Measurements from ENCODE around the gene D2HGDH. TPM values are rescaled to one million over a fixed set of nuclear protein-coding genes. Genes with fewer than 3 reads are reported as not detected.

The D2HGDH gene
- total RNA-seq, 4 donors from 2014 or later = 12.5 to 21.8 (median 13.3) TPM

DNA sequence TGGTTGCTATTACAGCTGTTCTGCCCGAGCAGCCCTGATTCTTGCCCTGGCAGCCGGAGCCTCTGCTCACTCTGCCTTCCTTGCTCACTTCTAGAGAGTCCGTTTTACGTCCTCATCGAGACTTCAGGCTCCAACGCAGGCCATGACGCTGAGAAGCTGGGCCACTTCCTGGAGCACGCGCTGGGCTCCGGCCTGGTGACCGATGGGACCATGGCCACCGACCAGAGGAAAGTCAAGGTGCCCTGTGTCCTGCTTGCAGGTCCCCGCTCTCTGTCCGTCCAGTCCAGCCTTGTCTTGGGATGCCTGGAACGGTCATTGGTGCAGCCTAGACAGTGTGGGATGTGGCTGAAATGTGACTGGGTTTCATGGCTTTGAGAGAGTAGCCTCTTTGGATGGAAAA is 16.7 kb downstream of the D2HGDH start:
- no peak for ATAC-seq
- H3K36me3 ChIP-seq = peaks cover 0 to 98% of the 10 kb centered on the region in 2 donors
- 78 to 80% methylated on average over 7 to 10 of the region's 15 CpGs for WGBS, 2 donors (ENCODE audit: low coverage in 1 of 2)

DNA sequence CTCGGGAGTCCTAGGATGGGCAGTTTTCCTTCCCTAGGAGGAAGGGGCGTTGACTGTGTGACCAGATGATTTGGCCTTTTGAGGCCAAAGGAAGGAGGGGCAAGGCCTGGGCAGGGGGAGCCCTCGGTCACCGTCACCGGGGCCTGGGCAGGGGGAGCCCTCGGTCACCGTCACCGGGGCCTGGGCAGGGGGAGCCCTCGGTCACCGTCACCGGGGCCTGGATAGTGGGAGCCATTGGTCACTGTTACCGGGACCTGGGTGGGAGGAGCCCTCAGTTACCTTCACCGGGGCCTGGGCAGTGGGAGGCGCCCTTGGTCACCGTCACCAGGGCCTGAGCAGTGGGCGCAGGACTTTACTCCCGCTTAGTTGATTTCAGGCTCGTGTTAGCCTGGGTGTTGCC is 17.3 kb downstream of the D2HGDH start:
- Histone ChIP-seq H3K9me3 (no peaks in the 10 kb centered on the region), H3K4me1 (no peaks in the 10 kb centered on the region), H3K36me3 (peaks cover 0 to 98% of the 10 kb centered on the region in 2 donors), H3K27me3 (no peaks in the 10 kb centered on the region), H3K27ac (no peak overlapping the region), H3K4me3 (no peak overlapping the region)
- TF ChIP-seq POLR2A (IDR thresholded peaks at IDR 0.05) = no peak
- no peak for TF ChIP-seq POLR2AphosphoS5 (IDR thresholded peaks at IDR 0.05)
- TF ChIP-seq EP300 (IDR thresholded peaks at IDR 0.05) = no peak
- TF ChIP-seq, protein P1, sequence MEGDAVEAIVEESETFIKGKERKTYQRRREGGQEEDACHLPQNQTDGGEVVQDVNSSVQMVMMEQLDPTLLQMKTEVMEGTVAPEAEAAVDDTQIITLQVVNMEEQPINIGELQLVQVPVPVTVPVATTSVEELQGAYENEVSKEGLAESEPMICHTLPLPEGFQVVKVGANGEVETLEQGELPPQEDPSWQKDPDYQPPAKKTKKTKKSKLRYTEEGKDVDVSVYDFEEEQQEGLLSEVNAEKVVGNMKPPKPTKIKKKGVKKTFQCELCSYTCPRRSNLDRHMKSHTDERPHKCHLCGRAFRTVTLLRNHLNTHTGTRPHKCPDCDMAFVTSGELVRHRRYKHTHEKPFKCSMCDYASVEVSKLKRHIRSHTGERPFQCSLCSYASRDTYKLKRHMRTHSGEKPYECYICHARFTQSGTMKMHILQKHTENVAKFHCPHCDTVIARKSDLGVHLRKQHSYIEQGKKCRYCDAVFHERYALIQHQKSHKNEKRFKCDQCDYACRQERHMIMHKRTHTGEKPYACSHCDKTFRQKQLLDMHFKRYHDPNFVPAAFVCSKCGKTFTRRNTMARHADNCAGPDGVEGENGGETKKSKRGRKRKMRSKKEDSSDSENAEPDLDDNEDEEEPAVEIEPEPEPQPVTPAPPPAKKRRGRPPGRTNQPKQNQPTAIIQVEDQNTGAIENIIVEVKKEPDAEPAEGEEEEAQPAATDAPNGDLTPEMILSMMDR (IDR thresholded peaks at IDR 0.05) = no peak
- no peak for ATAC-seq
- 100% methylated on average over 1 of the region's 18 CpGs; no CpG with 5 or more reads in 1 of the 2 donors for WGBS, 2 donors (ENCODE audit: low coverage in 1 of 2)

More for the DNA sequence above, 16.7 kb downstream of the D2HGDH start:
- H3K9me3 ChIP-seq = peaks cover 0 to under 1% (median 0%) of the 10 kb centered on the region in 3 donors
- no peak overlapping the region for H3K27ac ChIP-seq
- TF ChIP-seq, protein P1 (IDR thresholded peaks at IDR 0.05) = no peak
- TF ChIP-seq EP300 (IDR thresholded peaks at IDR 0.05) (no peak), POLR2A (IDR thresholded peaks at IDR 0.05) (no peak), POLR2AphosphoS5 (IDR thresholded peaks at IDR 0.05) (no peak)
- H3K4me3 ChIP-seq = no peak overlapping the region
- no peaks in the 10 kb centered on the region for H3K4me1 ChIP-seq
- no peaks in the 10 kb centered on the region for H3K27me3 ChIP-seq

DNA sequence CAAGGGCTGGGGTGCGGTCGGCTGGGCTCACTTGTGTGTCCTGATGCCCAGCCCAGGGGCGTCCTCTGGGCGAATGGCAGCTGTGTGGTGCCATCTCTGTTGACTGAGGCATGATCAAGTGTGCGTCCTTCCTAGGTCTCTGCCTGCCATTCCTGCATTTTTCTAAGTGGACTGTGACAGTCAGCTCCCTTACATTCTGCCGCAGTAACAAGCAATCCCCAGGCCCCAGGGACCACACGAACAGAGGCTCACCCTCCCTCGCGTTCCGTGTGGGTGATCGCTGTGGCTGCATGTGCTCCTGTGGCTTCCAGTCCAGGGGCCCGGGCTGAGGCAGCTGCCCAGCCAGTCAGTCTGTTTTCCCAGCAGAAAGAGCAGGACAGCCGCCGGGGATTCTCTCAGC is 17.8 kb downstream of the D2HGDH start:
- Histone ChIP-seq H3K4me1 (no peaks in the 10 kb centered on the region), H3K36me3 (peaks cover 0 to 98% of the 10 kb centered on the region in 2 donors), H3K4me3 (no peak overlapping the region), H3K27ac (no peak overlapping the region), H3K27me3 (no peaks in the 10 kb centered on the region), H3K9me3 (no peaks in the 10 kb centered on the region)
- WGBS, 2 donors (ENCODE audit: low coverage in 1 of 2) = 100% methylated on average over 1 to 3 of the region's 14 CpGs
- TF ChIP-seq POLR2AphosphoS5 (IDR thresholded peaks at IDR 0.05) = no peak
- no peak for TF ChIP-seq POLR2A (IDR thresholded peaks at IDR 0.05)
- TF ChIP-seq, protein P1 (IDR thresholded peaks at IDR 0.05) = no peak
- no peak for TF ChIP-seq EP300 (IDR thresholded peaks at IDR 0.05)
- no peak for ATAC-seq

DNA sequence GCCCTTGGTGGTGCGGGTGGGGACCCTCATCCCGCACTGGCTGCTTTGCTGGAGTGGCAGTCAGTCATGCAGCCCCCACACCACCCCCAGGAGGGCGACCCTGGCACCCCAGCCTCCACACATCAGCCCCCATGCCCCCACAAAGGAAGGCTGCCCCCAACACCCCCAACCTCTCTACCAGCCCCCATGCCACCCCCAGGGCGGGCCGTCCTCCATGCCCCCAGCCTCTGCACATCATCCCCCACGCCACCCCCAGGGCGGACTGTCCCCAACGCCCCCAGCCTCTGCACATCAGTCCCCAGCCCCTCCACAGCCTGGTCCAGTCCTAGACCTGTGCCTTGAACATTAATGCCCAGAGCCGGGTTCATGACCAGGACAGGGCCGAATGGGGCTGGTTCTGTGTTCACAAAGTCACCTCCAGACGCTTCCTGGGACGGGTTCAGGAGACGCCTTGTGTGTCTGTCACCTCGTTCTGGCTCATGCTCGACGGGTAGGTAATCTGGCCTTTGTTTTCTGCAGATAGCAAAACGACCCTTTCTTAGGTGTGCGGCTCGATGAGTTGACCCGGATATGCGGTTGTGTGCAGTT is 18.4 kb downstream of the D2HGDH start:
- WGBS, 2 donors (ENCODE audit: low coverage in 1 of 2) = 80 to 100% methylated on average over 2 to 6 of the region's 21 CpGs
- no peaks in the 10 kb centered on the region for H3K9me3 ChIP-seq
- peaks cover 0 to 98% of the 10 kb centered on the region in 2 donors for H3K36me3 ChIP-seq
- no peak for ATAC-seq
- TF ChIP-seq EP300 (IDR thresholded peaks at IDR 0.05) = no peak
- TF ChIP-seq POLR2AphosphoS5 (IDR thresholded peaks at IDR 0.05) = no peak
- TF ChIP-seq POLR2A (IDR thresholded peaks at IDR 0.05) = no peak
- TF ChIP-seq, protein P1 (IDR thresholded peaks at IDR 0.05) = no peak
- H3K4me1 ChIP-seq = no peaks in the 10 kb centered on the region
- H3K4me3 ChIP-seq = no peak overlapping the region
- H3K27me3 ChIP-seq = no peaks in the 10 kb centered on the region
- H3K27ac ChIP-seq = no peak overlapping the region

DNA sequence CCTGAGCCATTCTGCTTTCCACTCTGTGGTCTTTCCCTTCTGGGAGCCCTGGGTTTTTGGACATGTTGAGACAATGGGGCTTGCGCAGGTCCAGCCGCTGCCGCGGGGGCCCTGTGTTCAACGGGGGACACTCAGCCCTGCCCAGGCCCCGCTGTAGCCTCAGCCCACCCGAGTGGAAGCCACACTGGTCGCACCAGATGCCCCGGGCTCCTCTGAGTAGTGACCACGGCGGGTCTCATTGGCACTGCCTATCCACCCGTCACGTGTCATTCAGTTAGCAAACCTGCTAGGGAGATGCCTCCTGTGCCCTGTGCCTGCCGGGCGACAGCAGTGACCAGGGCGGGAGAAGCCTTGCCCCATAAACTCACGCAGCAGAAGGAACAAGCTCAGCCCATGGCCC is 19.1 kb downstream of the D2HGDH start:
- 100% methylated on average over 4 of the region's 17 CpGs; no CpG with 5 or more reads in 1 of the 2 donors for WGBS, 2 donors (ENCODE audit: low coverage in 1 of 2)
- no peak for ATAC-seq
- peaks cover 0 to 98% of the 10 kb centered on the region in 2 donors for H3K36me3 ChIP-seq

More for the DNA sequence above, 19.1 kb downstream of the D2HGDH start:
- Histone ChIP-seq H3K4me1 (no peaks in the 10 kb centered on the region), H3K27ac (no peak overlapping the region), H3K4me3 (no peak overlapping the region), H3K9me3 (no peaks in the 10 kb centered on the region), H3K27me3 (no peaks in the 10 kb centered on the region)
- TF ChIP-seq EP300 (IDR thresholded peaks at IDR 0.05) (no peak), POLR2A (IDR thresholded peaks at IDR 0.05) (no peak), POLR2AphosphoS5 (IDR thresholded peaks at IDR 0.05) (no peak)
- TF ChIP-seq, protein P1 (IDR thresholded peaks at IDR 0.05) = no peak
